GM19023 (cell line): ENCODE data around the gene RRP12.
A peak's percentile ranks its signal among the peaks of the same experiment; 100 is the strongest.

Experiments
- ATAC-seq: cut with Tn5 transposase; IDR thresholded peaks from one replicate; pipeline ENCODE4 v1.9.1; 2021; ENCODE audit warnings: mild to moderate bottlenecking, moderate library complexity; ENCODE audit not compliant: unreplicated experiment

The RRP12 gene

DNA sequence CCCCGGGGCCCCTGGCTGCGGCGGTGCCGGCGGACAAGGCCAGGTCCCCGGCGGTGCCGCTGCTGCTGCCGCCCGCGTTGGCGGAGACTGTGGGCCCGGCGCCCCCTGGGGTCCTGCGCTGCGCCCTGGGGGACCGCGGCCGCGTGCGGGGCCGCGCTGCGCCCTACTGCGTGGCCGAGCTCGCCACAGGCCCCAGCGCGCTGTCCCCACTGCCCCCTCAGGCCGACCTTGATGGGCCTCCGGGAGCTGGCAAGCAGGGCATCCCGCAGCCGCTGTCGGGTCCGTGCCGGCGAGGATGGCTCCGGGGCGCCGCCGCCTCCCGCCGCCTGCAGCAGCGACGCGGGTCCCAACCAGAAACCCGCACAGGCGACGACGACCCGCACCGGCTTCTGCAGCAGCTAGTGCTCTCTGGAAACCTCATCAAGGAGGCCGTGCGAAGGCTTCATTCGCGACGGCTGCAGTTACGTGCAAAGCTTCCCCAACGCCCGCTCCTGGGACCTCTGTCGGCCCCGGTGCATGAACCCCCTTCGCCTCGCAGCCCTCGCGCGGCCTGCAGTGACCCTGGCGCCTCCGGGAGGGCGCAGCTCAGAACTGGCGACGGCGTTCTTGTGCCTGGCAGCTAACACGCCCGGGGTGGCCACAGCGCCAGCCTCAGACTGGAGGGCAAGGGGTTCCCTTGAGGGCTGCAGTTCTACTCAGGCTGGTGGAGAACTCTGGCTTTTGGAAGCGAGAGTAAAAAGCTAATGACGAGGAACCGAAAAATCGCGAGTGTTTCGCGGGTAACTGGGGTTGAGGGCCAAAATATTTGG is 81.3 kb downstream of the RRP12 start:
- peak; percentile 23 for ATAC-seq

DNA sequence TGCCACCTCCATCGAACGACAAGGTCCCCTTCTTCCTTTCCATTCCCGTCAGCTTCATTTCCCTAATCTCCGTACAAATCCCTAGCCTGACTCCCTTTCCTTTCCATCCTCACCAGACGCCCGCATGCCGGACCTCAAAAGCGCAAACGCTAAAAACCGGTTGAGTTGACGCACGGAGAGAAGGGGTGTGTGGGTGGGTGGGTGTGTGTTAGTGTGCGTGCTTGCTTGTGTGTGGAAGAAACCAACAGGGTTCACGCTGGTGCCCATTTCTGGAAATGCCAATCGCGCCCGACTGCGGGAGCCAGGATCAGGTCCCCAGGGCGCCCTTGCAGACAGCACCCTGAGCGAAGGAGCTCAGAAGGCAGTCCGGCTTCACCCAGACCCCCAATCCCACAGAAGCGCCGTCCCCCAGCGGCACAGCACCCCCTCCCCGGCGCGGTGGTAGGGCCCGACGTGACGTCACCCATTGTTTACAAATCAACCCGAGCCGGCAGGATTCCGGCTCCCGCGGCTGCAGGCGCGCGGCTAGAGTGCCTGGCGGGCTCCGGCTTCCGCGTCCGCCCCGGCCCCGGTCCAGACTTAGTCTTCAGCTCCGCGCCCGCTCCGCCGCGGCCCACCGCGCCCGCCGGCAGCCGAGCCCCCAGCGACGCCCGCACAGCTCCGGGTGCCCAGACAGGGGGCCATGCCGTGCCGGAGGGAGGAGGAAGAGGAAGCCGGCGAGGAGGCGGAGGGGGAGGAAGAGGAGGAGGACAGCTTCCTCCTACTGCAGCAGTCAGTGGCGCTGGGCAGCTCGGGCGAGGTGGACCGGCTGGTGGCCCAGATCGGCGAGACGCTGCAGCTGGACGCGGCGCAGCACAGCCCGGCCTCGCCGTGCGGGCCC is 82.1 kb downstream of the RRP12 start, which contains the start of gene FRAT1:
TSS of gene FRAT1 (plus strand) at position 500 of the 880 bp plus-strand sequence. CDS start at position 683, 183 bp downstream.
- ATAC-seq = peak; percentile 87

DNA sequence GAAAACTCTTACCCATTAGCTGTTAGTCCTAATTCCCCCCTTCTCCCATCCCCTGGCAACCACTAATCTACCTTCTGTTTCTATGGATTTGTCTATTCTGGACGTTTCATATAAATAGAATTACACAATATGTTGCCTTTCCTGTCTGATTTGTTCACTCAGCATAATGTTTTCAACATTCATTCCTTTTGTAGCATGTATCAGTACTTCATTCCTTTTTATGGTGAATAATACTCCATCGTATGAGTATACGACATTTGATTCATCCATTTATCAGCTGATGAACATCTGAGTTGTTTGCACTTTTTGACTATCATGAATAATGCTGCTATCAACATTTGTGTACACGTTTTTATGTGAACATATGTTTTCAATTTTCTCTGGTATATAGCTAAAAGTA is 86.5 kb downstream of the RRP12 start:
- ATAC-seq = no peak

DNA sequence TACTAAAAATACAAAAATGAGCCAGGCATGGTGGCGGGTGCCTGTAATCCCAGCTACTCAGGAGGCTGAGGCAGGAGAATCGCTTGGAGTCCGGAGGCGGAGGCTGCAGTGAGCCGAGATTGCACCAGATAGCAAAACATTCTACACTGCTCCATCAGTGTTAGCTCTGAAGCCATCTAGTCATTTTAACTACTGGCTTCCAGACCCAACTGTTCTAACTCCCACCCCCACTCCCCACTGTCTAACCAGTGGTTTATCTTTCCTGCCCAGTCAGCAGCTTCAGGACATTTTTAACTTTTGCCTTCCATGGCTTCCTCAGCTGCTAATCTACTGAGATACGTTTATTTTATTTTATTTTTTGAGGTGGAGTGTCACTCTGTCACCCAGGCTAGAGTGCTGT is 88.2 kb downstream of the RRP12 start:
- no peak for ATAC-seq

DNA sequence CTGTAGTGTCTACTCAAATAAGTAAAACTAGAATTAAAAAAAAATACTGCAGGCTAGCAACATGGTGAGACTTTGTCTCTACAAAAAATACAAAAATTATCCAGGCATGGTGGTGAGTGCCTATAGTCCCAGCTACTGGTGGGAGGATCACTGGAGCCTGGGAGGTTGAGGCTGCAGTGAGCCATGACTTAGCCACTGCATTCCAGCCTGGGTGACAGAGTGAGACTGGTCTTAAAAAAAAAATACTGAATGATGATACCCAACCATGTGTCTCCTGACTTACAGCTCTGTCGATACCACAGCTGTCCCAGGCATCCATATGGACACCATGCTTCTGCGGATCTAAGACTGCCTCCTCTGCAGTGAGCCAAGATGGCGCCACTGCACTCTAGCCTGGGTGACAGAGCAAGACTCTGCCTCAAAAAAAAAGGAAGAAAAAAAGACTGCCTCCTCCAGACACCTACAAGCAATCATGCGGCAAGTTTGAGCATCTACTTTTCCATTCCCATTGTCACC is 90.0 kb downstream of the RRP12 start:
- no peak for ATAC-seq

DNA sequence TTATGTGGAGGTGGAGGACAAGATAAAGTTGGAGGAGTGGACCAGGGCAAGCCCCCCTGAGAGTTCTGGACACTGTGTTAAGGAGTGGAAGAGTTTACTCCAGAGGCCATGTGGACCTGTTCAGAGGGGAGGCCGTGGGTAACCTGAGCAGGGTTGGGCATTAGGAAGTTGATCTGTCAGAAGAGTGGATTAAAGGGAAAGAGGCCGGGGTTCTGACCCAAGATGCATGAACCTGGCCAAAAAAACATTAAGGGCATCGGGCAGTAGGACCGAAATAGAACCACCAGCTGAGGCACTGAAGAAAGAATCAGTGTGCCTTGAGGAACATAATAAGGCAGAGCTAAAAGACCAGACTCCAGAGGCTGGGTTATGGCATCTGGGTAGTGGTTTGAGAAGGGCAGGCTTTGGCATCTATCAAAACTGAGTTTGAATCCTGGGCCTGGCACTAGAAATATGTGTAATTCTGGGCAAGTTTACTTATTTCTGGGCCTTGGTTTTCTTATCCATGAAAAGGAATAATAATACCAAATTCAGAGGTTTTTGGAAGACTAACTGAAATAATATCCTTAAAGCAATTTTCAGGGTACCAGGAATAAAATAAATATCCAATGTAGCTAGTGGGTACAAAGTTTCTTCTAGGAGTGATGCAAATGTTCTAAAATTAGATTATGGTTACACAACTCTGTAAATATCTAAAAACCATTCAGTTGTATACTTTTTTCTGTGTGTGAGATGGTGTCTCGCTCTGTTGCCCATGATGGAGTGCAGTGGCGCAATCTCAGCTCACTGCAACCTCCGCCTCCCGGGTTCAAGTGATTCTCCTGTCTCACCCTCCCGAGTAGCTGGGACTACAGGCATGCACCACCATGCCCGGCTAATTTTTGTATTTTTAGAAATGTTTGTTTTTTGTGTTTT is 93.0 kb downstream of the RRP12 start:
- ATAC-seq = no peak

DNA sequence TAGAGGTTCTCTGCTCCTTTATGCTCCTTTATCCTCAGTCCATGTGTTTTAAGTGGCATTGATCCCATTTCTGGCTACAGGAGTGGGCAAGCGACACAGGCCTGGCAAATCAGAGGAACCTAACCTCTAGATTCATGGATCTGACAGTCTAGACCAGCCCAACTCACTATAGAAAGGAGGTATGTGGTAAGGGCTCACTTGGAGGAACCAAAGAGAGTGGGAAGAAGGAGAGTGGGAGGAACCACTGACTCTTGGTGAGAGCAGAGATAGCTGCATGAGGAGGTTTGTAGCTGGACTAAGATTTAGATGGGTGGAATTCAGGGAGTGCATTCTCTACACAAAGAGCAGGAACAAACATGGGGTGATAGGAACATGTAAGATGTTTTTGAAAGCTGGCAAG is 93.7 kb downstream of the RRP12 start:
- no peak for ATAC-seq
